ENCODE data around the gene PBX3.

Gene PBX3

GRCh38 chr9:125913551-125913950, 166.4 kb downstream of the PBX3 start:
- no peak overlapping the region for H3K4me3 ChIP-seq (ENCODE audit: low read length)
- no peak for DNase-seq (ENCODE audit: low read depth, low spot score)

- no peak overlapping the region for H3K4me3 ChIP-seq (ENCODE audit: low read length)
- DNase-seq (ENCODE audit: low read depth, low spot score): no peak
Measured at GRCh38 chr9:125914411-125914810, 167.2 kb downstream of the PBX3 start.

GRCh38 chr9:125915606-125916005, 168.4 kb downstream of the PBX3 start:
- no peak overlapping the region for H3K4me3 ChIP-seq (ENCODE audit: low read length)
- no peak for DNase-seq (ENCODE audit: low read depth, low spot score)

- DNase-seq (ENCODE audit: low read depth, low spot score): no peak
Measured at GRCh38 chr9:125919565-125919964, 172.4 kb downstream of the PBX3 start.

GRCh38 chr9:125920402-125920801, 173.2 kb downstream of the PBX3 start:
- DNase-seq (ENCODE audit: low read depth, low spot score): no peak
- H3K4me3 ChIP-seq (ENCODE audit: low read length): no peak overlapping the region

More at GRCh38 chr9:125919565-125919964, 172.4 kb downstream of the PBX3 start:
- H3K4me3 ChIP-seq (ENCODE audit: low read length): no peak overlapping the region

GRCh38 chr9:125922854-125923253, 175.7 kb downstream of the PBX3 start:
- no peak for DNase-seq (ENCODE audit: low read depth, low spot score)
- no peak overlapping the region for H3K4me3 ChIP-seq (ENCODE audit: low read length)

GRCh38 chr9:125924351-125924750, 177.2 kb downstream of the PBX3 start:
- H3K4me3 ChIP-seq (ENCODE audit: low read length): no peak overlapping the region
- DNase-seq (ENCODE audit: low read depth, low spot score): no peak

- DNase-seq (ENCODE audit: low read depth, low spot score): no peak
- H3K4me3 ChIP-seq (ENCODE audit: low read length): no peak overlapping the region
Measured at GRCh38 chr9:125926936-125927335, 179.8 kb downstream of the PBX3 start.

- no peak overlapping the region for H3K4me3 ChIP-seq (ENCODE audit: low read length)
Measured at GRCh38 chr9:125929846-125930245, 182.7 kb downstream of the PBX3 start.

GRCh38 chr9:125931211-125931610, 184.0 kb downstream of the PBX3 start:
- DNase-seq (ENCODE audit: low read depth, low spot score): no peak
- H3K4me3 ChIP-seq (ENCODE audit: low read length): no peak overlapping the region

More at GRCh38 chr9:125929846-125930245, 182.7 kb downstream of the PBX3 start:
- DNase-seq (ENCODE audit: low read depth, low spot score): no peak

- no peak for DNase-seq (ENCODE audit: low read depth, low spot score)
- no peak overlapping the region for H3K4me3 ChIP-seq (ENCODE audit: low read length)
Measured at GRCh38 chr9:125932012-125932411, 184.8 kb downstream of the PBX3 start.

- no peak for DNase-seq (ENCODE audit: low read depth, low spot score)
- H3K4me3 ChIP-seq (ENCODE audit: low read length): no peak overlapping the region
Measured at GRCh38 chr9:125932746-125933455, 185.7 kb downstream of the PBX3 start.

- DNase-seq (ENCODE audit: low read depth, low spot score): no peak
- H3K4me3 ChIP-seq (ENCODE audit: low read length): no peak overlapping the region
Measured at GRCh38 chr9:125942125-125942524, 195.0 kb downstream of the PBX3 start.

GRCh38 chr9:125943831-125944230, 196.7 kb downstream of the PBX3 start:
- no peak overlapping the region for H3K4me3 ChIP-seq (ENCODE audit: low read length)
- DNase-seq (ENCODE audit: low read depth, low spot score): no peak

- no peak overlapping the region for H3K4me3 ChIP-seq (ENCODE audit: low read length)
- DNase-seq (ENCODE audit: low read depth, low spot score): no peak
Measured at GRCh38 chr9:125946397-125946796, 199.2 kb downstream of the PBX3 start.

- DNase-seq (ENCODE audit: low read depth, low spot score): no peak
- no peak overlapping the region for H3K4me3 ChIP-seq (ENCODE audit: low read length)
Measured at GRCh38 chr9:125948887-125949596, 201.9 kb downstream of the PBX3 start.

GRCh38 chr9:125949703-125950460, 202.7 kb downstream of the PBX3 start:
- H3K4me3 ChIP-seq (ENCODE audit: low read length): no peak overlapping the region

GRCh38 chr9:125950880-125951471, 203.8 kb downstream of the PBX3 start:
- H3K4me3 ChIP-seq (ENCODE audit: low read length): no peak overlapping the region
- DNase-seq (ENCODE audit: low read depth, low spot score): no peak

More at GRCh38 chr9:125949703-125950460, 202.7 kb downstream of the PBX3 start:
- no peak for DNase-seq (ENCODE audit: low read depth, low spot score)

- DNase-seq (ENCODE audit: low read depth, low spot score): no peak
- H3K4me3 ChIP-seq (ENCODE audit: low read length): no peak overlapping the region
Measured at GRCh38 chr9:125953314-125954019, 206.3 kb downstream of the PBX3 start.

Measured in Jurkat, Clone E6-1 (cell line).